Right lobe of liver (tissue), 4 donors: Measurements from ENCODE around the gene HLF.

Experiments
- CTCF ChIP-seq, 4 donors: fragments of 200-600 bp in 3 of 4; fragments of 450-650 bp in 1 of 4; IDR thresholded peaks; one replicate each; pipeline versions ENCODE4 v1.5.1 to v1.8.0; 2016 to 2022; ENCODE audit warnings: antibody characterized with exemption in 4 of 4, mild to moderate bottlenecking in 2 of 4
- POLR2A ChIP-seq: fragments of 450-650 bp; IDR thresholded peaks from one replicate; pipeline ENCODE4 v1.6.1; 2017; ENCODE audit warnings: antibody characterized with exemption, mild to moderate bottlenecking
- donor health status: DM: no; HTN: no; CAD: no.
- donor health status: DM: no; HTN: no; CAD: no.
- donor health status: DM: no; HTN: yes; CAD: no.

GRCh38 chr17:55246583-55246982 is 18.2 kb upstream of the HLF start:
- no peak for TF ChIP-seq CTCF (IDR thresholded peaks at IDR 0.05)
- no peak for TF ChIP-seq POLR2A
